Tibial artery (tissue), 4 donors: ENCODE data around the gene UTP14A.
A peak's percentile ranks its signal among the peaks of the same experiment; 100 is the strongest.
"Not testable (repeated sequence)": the region's sequence is repeated elsewhere in the genome, so short reads cannot be mapped to it uniquely, and the experiment has no call there.

ENCODE experiments used
- DNase-seq, 2 donors: peaks; one replicate each; pipeline ENCODE4 v3.0.0-alpha.2; 2019
- H3K27ac ChIP-seq, 2 donors: fragments of 200-600 bp; sonication (generic) in 1 of 2; 1 replicate in 1 of 2; 2 replicates in 1 of 2; pipeline ENCODE4 v1.5.1; 2018 to 2019; ENCODE audit warnings: mild to moderate bottlenecking in 1 of 2
- H3K27me3 ChIP-seq, 2 donors: fragments of 200-600 bp; sonication (generic) in 1 of 2; one replicate each; pipeline versions ENCODE4 v1.5.1 to v1.6.0; 2016 to 2019
- H3K36me3 ChIP-seq, 3 donors: fragments of 200-600 bp; sonication (generic) in 2 of 3; one replicate each; pipeline ENCODE4 v1.5.1; 2016 to 2019; ENCODE audit warnings: mild to moderate bottlenecking in 2 of 3
- H3K4me1 ChIP-seq, 4 donors: fragments of 200-600 bp; sonication (generic) in 2 of 4; 1 replicate in 3 of 4; 2 replicates in 1 of 4; pipeline ENCODE4 v1.5.1; 2016 to 2019
- H3K4me3 ChIP-seq, 2 donors: fragments of 200-600 bp; sonication (generic) in 1 of 2; 1 replicate in 1 of 2; 2 replicates in 1 of 2; pipeline ENCODE4 v1.5.1; 2018 to 2019; ENCODE audit warnings: mild to moderate bottlenecking in 2 of 2
- H3K9me3 ChIP-seq, 3 donors: fragments of 200-600 bp; sonication (generic) in 1 of 3; one replicate each; pipeline ENCODE4 v1.5.1; 2016 to 2019
- intact Hi-C: fragments of 100-400 bp; cut with DNase I; formaldehyde crosslinking; loops from one replicate; pipeline ENCODE4 v1.15.0; 2023; ENCODE audit warnings: low total_unique reads
- TF ChIP-seq, protein P1 (sequence below), 2 experiments: fragments of 200-600 bp in 1 of 2; fragments of 450-650 bp in 1 of 2; IDR thresholded peaks; one replicate each; pipeline ENCODE4 v1.5.1; 2017 to 2019; ENCODE audit warnings: antibody characterized with exemption in 2 of 2, mild to moderate bottlenecking in 1 of 2, moderate library complexity in 1 of 2

The UTP14A gene, protein sequence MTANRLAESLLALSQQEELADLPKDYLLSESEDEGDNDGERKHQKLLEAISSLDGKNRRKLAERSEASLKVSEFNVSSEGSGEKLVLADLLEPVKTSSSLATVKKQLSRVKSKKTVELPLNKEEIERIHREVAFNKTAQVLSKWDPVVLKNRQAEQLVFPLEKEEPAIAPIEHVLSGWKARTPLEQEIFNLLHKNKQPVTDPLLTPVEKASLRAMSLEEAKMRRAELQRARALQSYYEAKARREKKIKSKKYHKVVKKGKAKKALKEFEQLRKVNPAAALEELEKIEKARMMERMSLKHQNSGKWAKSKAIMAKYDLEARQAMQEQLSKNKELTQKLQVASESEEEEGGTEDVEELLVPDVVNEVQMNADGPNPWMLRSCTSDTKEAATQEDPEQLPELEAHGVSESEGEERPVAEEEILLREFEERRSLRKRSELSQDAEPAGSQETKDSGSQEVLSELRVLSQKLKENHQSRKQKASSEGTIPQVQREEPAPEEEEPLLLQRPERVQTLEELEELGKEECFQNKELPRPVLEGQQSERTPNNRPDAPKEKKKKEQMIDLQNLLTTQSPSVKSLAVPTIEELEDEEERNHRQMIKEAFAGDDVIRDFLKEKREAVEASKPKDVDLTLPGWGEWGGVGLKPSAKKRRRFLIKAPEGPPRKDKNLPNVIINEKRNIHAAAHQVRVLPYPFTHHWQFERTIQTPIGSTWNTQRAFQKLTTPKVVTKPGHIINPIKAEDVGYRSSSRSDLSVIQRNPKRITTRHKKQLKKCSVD

DNA sequence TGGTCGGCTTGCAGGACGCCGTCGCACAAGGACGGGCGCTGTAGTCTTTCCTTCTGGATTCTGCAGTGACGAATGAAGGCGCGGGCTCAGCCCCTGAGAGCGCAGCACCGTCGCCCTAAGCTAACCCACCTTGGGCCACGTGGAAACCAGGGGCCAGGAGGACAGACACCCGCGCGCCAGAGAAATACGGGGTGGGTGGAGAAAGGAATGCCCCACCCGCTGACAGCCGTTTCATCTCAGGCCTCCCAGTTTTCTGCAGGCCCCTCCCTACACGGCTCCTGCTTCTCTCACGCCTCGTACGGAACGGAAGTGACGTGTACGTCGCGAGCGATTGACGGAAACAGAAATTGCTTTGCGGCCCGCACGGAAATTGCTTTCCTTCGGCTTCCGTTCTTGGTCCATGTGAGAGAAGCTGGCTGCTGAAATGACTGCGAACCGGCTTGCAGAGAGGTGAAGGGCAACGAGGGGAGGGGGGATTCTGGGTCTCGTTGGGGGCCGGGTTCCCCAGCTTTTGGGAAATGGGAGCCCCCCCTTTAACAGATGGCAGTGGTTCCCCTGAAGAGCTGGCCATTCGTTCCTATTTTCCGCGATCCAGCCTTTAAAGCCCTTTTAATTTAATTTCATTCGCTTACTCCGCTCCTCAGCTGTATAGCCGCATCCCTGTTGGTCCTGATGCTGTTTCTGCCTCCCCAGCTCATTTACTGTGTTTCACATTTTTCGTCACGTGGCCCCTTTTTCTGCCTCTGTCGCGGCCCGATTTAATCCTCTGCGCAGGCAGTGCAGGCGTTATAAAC lies at the start of gene UTP14A:
UTP14A (plus strand) TSS at position 378 of the 794 bp plus-strand sequence; CDS start at position 425, 47 bp downstream.
- peaks cover 0 to 23% (median 6%) of the 10 kb centered on the region in 3 donors for H3K36me3 ChIP-seq
- H3K4me3 ChIP-seq: peak within 1 kb of the TSS; percentile 66 to 75
- H3K27ac ChIP-seq: peak within 1 kb of the TSS; percentile 76 to 83
- no peaks in the 10 kb centered on the region for H3K9me3 ChIP-seq
- peaks cover 0 to 5% (median 0%) of the 10 kb centered on the region in 4 donors for H3K4me1 ChIP-seq
- H3K27me3 ChIP-seq: no peaks in the 10 kb centered on the region
- intact Hi-C loops: loop anchor here (10.0 kb wide), 1 partner anchor 301 kb away; no protein-coding TSS in a partner anchor
- peak; percentile 87 to 90 for DNase-seq
- TF ChIP-seq, protein P1, sequence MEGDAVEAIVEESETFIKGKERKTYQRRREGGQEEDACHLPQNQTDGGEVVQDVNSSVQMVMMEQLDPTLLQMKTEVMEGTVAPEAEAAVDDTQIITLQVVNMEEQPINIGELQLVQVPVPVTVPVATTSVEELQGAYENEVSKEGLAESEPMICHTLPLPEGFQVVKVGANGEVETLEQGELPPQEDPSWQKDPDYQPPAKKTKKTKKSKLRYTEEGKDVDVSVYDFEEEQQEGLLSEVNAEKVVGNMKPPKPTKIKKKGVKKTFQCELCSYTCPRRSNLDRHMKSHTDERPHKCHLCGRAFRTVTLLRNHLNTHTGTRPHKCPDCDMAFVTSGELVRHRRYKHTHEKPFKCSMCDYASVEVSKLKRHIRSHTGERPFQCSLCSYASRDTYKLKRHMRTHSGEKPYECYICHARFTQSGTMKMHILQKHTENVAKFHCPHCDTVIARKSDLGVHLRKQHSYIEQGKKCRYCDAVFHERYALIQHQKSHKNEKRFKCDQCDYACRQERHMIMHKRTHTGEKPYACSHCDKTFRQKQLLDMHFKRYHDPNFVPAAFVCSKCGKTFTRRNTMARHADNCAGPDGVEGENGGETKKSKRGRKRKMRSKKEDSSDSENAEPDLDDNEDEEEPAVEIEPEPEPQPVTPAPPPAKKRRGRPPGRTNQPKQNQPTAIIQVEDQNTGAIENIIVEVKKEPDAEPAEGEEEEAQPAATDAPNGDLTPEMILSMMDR (IDR thresholded peaks at IDR 0.05): no peak

DNA sequence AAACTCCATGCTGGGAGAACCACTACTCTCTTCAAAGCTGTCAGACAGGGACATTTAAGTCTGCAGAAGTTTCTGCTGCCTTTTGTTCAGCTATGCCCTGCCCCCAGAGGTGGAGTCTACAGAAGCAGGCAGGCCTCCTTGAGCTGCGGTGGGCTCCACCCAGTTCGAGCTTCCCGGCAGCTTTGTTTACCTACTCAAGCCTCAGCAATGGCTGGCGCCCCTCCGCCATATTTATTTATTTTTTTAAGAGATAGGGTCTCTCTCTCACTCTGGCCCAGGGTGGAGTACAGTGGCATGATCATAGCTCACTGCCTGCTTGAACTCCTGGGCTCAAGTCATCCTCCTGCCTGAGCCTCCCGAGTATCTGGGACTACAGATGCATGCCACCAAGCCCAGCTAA lies 46.8 kb upstream of the UTP14A start:
- H3K36me3 ChIP-seq, H3K4me3 ChIP-seq, H3K27me3 ChIP-seq, DNase-seq, H3K4me1 ChIP-seq, H3K27ac ChIP-seq, H3K9me3 ChIP-seq, intact Hi-C loops: not testable (repeated sequence)

DNA sequence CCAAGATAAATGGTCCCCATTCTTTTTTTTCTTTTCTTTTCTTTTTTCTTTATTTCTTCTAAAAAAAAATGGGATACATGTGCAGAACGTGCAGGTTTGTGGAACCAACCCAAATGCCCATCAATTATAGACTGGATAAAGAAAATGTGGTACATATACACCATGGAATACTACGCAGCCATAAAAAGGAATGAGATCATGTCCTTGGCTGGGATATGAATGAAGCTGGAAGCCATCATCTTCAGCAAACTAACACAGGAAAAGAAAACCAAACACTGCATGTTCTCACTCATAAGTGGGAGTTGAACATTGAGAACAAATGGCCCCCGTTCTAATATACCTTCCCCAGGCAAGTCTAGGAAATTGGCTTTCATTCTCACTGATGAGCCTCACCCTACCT lies 39.6 kb upstream of the UTP14A start:
- H3K4me3 ChIP-seq, H3K27ac ChIP-seq, H3K4me1 ChIP-seq, H3K36me3 ChIP-seq, DNase-seq, intact Hi-C loops, H3K9me3 ChIP-seq, H3K27me3 ChIP-seq: not testable (repeated sequence)

DNA sequence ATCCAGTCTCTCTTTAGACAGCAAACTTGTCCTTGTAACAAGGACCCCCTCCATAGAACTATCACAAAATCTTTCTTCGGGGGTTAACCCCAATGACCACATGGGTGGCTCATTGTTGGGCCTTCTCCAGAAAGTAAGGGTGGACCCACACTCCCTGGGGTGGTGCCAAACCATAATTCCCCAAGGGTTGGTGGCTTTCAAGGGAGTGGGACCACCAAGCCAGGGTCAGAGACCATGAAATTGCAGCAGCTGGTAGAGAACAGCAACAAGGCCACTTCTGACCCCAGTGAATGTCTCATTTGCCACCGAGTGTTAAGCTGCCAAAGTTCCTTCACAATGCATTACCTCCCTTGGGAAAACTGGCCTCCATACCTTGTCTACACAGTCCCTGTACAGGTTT lies 33.4 kb upstream of the UTP14A start:
- H3K36me3 ChIP-seq: no peaks in the 10 kb centered on the region
- H3K4me3 ChIP-seq: no peak overlapping the region
- no peak overlapping the region for H3K27ac ChIP-seq
- no peak for DNase-seq
- peaks cover 0 to 4% (median 0%) of the 10 kb centered on the region in 3 donors for H3K9me3 ChIP-seq
- H3K4me1 ChIP-seq: no peaks in the 10 kb centered on the region
- intact Hi-C loops: no loop called here
- TF ChIP-seq, protein P1 (IDR thresholded peaks at IDR 0.05): no peak
- H3K27me3 ChIP-seq: no peaks in the 10 kb centered on the region

DNA sequence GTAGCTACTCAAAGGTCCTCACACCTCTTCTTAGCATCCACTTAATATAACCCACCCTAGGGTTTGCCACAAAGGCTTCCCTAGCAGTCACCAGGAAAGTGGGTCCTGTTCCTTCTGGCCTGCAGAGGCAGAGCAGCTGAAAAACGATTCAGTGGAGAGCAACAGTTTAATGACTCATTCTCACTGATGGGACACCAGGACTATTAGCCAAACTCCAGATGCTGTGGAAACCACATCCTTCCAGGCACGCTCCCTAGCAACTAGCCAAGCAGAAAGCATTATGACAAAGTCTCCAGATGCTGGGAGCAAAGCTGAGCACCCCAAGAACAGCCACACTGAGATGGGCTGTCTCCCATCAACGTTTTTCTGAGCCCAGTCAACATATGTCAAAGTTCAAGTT lies 30.3 kb upstream of the UTP14A start:
- intact Hi-C loops: no loop called here
- Histone ChIP-seq H3K9me3 (peaks cover 0 to 4% (median 0%) of the 10 kb centered on the region in 3 donors), H3K4me1 (no peaks in the 10 kb centered on the region), H3K4me3 (no peak overlapping the region), H3K36me3 (no peaks in the 10 kb centered on the region), H3K27me3 (no peaks in the 10 kb centered on the region), H3K27ac (no peak overlapping the region)
- TF ChIP-seq, protein P1 (IDR thresholded peaks at IDR 0.05): no peak
- DNase-seq: no peak

DNA sequence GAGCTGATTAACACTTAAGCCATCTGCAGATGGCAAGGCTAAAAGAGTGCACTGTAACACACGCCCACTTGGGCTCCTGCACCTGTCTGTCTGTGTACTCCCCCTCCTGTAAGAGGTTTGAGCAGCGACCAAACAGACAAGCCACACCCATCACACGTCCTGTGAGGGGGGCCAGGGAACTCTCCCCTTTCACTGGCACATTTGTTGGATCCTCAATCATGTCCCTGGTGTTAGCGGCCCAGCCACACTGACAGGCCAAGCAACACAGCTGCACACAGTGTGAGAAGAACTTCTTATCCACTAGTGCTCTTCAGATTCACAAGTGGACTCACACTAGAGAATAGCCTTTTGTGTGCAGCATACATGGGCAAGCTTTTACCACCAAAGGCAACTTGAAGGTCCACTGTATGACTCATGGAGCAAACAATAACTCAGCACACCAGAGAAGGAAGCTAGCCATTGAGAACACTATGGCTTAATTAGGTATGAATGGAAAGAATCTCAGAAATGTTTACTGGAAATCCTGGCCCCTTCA lies 29.1 kb upstream of the UTP14A start:
- Histone ChIP-seq H3K9me3 (peaks cover 0 to 4% (median 0%) of the 10 kb centered on the region in 3 donors), H3K4me1 (no peaks in the 10 kb centered on the region), H3K4me3 (no peak overlapping the region), H3K36me3 (no peaks in the 10 kb centered on the region), H3K27me3 (no peaks in the 10 kb centered on the region), H3K27ac (no peak overlapping the region)
- intact Hi-C loops: no loop called here
- TF ChIP-seq, protein P1 (IDR thresholded peaks at IDR 0.05): no peak
- no peak for DNase-seq
